Stimulated activated CD8-positive, alpha-beta memory T cell treated with anti-CD3 and anti-CD28 coated beads, Interleukin-12 subunit alpha, Interleukin-12 subunit beta, amount 100 ng/mL, for 24 hours (primary cell): Measurements from ENCODE around the gene PAF1.
"Not testable (repeated sequence)": the region's sequence is repeated elsewhere in the genome, so short reads cannot be mapped to it uniquely, and the experiment has no call there.

ENCODE experiments used
- DNase-seq: peaks from one replicate; pipeline ENCODE4 v3.0.0-alpha.2; 2020; ENCODE audit errors: extremely low read depth

PAF1 gene

GRCh38 chr19:39382991-39383828 lies 7.7 kb downstream of the PAF1 start:
- no peak for DNase-seq

GRCh38 chr19:39381910-39382611 lies 8.8 kb downstream of the PAF1 start:
- no peak for DNase-seq

GRCh38 chr19:39380521-39381502 lies 10.1 kb downstream of the PAF1 start:
- DNase-seq, result no peak

- DNase-seq, result no peak
Observed at GRCh38 chr19:39379865-39380396, 11.0 kb downstream of the PAF1 start.

- not testable (repeated sequence) for DNase-seq
Observed at GRCh38 chr19:39379366-39379765, 11.5 kb downstream of the PAF1 start.

- DNase-seq, result no peak
Observed at GRCh38 chr19:39377373-39378362, 13.2 kb downstream of the PAF1 start.

- DNase-seq, result no peak
Observed at GRCh38 chr19:39375929-39376328, 15.0 kb downstream of the PAF1 start.

- DNase-seq, result no peak
Observed at GRCh38 chr19:39372941-39373340, 18.0 kb downstream of the PAF1 start.

GRCh38 chr19:39372047-39372802 lies 18.7 kb downstream of the PAF1 start:
- no peak for DNase-seq

- DNase-seq, result no peak
Observed at GRCh38 chr19:39370735-39371134, 20.2 kb downstream of the PAF1 start.

- no peak for DNase-seq
Observed at GRCh38 chr19:39369200-39369599, 21.7 kb downstream of the PAF1 start.

- DNase-seq, result no peak
Observed at GRCh38 chr19:39365531-39365930, 25.4 kb downstream of the PAF1 start.

- no peak for DNase-seq
Observed at GRCh38 chr19:39363901-39364457, 26.9 kb downstream of the PAF1 start.

GRCh38 chr19:39362682-39363657 lies 27.9 kb downstream of the PAF1 start:
- DNase-seq, result no peak

- DNase-seq, result no peak
Observed at GRCh38 chr19:39360599-39360998, 30.3 kb downstream of the PAF1 start.

- DNase-seq, result no peak
Observed at GRCh38 chr19:39359026-39359425, 31.9 kb downstream of the PAF1 start.

- no peak for DNase-seq
Observed at GRCh38 chr19:39356647-39357046, 34.3 kb downstream of the PAF1 start.

- DNase-seq, result no peak
Observed at GRCh38 chr19:39356073-39356472, 34.8 kb downstream of the PAF1 start.
